ENCODE data around the gene PSME1.

DNA sequence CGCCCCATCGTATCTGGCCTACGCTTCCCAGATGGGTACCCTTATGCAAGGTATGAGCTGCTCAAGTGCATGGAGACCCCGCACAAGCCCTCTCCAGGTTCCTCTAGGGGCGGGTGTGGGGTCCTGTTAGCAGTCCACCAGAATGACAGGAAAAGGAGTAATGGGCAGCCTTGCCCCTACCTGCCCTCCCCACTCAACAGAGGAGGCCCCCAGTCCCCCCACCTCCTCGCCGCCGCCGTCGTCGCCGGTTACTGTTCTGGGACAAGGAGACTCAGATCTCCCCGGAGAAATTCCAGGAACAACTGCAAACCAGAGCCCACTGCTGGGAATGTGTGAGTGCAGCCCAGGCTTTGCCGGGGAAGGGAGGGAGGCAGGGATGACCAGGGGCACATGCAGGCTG lies 41.9 kb downstream of the PSME1 start:
- TF ChIP-seq, protein P1, sequence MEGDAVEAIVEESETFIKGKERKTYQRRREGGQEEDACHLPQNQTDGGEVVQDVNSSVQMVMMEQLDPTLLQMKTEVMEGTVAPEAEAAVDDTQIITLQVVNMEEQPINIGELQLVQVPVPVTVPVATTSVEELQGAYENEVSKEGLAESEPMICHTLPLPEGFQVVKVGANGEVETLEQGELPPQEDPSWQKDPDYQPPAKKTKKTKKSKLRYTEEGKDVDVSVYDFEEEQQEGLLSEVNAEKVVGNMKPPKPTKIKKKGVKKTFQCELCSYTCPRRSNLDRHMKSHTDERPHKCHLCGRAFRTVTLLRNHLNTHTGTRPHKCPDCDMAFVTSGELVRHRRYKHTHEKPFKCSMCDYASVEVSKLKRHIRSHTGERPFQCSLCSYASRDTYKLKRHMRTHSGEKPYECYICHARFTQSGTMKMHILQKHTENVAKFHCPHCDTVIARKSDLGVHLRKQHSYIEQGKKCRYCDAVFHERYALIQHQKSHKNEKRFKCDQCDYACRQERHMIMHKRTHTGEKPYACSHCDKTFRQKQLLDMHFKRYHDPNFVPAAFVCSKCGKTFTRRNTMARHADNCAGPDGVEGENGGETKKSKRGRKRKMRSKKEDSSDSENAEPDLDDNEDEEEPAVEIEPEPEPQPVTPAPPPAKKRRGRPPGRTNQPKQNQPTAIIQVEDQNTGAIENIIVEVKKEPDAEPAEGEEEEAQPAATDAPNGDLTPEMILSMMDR (IDR thresholded peaks at IDR 0.05) = no peak
- TF ChIP-seq POLR2A (IDR thresholded peaks at IDR 0.05) = no peak
